Measurements from ENCODE around the gene PIK3C2G.
A peak's percentile ranks its signal among the peaks of the same experiment; 100 is the strongest.

Gene PIK3C2G

DNA sequence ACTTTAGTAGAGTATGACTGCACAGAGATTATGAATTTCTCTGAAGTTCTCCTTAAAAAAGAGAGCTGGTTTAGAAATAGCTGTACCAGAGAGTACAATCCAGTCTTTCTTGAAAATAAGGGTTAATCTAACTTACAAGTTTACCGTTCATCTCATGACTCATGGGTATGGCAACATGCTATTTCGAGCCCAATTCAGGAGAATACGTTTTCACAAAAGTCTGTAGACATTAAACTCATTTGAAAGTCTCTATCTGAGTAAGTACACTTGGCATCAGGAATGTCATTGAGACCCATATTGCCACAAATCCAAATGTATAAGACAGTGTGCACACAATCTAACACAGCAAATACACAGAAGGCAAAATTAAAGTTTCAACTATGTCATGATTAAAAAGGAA, 160.5 kb downstream of the PIK3C2G start:
- no peak for DNase-seq

DNA sequence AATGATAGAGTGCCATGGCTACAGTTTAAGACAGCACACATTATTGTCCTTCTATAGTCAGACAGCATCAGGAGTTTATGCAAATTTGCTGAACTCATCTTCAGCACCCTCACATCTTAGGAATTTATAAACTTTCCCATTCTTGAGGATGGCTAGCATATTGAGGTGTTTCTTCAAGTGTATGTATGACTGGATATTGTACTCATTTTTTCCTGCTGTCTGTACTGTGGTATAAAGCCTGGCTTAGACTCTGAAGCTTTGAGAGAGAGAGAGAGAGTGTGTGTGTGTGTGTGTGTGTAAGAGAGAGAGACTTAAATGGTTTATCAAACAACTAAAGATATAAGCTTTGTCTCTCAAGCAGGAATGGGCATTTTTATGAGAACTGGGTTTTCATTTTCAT, 161.6 kb downstream of the PIK3C2G start:
- no peak for DNase-seq

DNA sequence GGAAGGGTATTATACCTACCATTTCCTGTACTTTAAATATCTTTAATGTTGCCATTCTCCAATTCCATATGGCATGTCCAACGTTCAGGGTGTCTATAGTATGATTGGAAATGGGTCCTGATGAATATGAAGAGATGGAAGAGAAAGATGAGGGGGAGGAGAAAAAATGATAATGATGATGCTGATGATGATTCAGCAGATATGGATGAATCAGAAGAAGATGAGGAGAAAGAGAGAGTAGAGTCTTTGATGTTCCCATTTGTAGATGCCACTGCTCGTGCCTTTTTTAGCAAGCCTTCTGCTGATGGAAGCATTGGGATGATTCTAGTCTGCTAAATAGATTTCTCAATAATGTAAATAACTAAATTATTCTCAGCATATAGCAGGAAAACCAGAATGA, 163.5 kb downstream of the PIK3C2G start:
- no peak for DNase-seq

DNA sequence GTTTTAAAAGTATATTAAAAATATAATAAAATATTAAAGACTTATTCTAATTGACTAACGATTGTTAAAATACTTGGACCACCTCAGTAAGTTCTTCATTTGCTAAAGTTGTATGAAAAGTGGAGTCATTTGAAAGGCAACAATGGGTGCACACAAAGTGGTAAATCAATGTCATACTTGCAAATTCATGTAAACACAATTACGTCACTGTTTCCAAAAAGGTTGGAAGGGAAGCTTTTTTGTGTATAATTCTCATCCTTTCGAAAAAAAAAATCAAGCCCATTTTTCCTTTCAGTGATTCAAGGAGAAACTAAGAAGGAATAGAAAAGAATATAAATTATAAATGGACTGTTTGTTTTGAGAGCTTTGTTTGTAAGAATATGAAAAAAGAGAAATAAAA, 166.2 kb downstream of the PIK3C2G start:
- no peak for DNase-seq

DNA sequence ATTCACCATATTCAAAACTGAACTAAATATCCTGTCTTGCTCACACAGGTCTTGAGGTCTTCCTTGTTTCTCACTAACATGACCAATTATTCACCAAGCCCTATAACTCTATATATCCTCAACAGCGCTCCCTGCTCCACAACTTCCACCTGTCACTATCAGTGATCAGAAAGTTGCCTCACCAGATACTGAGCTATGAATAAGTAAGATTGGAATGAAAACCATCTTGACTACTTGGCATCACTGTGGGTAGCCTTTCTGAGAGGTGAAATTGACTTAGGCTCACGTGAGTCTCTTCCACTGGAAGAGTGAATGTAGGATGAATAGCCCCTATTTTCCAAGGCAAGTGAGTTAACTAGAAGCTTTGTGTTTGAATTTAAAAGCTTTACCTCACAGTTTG, 167.1 kb downstream of the PIK3C2G start:
- no peak for DNase-seq

DNA sequence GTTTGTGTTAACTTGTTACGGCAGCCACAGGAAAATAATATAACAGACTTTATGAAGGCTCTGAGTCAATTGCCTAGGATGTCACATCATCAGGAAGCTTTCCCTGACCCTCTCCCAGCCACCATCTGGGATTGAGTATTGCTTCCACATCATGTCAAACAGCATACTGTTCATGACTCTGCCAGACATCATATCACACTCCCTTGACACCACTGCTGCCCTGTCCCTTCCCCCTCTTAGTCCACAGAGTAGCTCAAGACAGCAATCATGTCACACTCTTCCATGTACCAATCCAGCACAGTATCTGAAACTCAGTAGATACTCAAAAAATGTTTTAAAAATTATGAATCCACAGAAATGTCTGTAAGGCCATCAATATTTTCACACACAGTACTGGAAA, 168.0 kb downstream of the PIK3C2G start:
- DNase-seq, result no peak

DNA sequence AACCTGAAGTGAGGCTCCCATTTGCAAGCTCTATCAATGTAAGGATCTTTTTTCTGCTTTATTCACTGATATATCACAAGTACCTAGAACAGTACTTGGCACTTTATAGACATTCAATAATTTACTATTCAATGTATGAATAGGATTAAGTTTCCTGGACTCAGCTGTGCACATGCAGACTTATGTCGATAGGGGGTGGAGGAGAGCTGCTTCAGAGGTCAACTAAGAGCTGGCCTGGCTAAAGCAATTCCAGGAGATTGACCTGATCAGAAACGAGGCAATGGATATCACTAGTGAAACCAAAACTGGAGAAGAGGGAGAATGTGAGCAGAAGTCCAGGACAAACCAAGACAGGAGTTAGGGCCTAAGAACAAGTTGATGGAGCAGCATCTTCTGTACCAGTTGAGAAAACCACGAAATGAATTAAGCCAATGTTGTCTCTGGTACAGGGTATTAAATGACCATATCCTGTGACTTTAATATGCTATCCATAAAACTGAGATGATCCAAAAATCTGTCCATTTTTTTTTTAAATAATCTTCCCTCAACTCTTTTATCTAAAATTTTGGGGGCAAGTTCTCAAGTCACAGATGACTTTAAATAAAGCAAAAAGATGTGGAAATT, 169.2 kb downstream of the PIK3C2G start:
- DNase-seq, result peak; percentile 13

DNA sequence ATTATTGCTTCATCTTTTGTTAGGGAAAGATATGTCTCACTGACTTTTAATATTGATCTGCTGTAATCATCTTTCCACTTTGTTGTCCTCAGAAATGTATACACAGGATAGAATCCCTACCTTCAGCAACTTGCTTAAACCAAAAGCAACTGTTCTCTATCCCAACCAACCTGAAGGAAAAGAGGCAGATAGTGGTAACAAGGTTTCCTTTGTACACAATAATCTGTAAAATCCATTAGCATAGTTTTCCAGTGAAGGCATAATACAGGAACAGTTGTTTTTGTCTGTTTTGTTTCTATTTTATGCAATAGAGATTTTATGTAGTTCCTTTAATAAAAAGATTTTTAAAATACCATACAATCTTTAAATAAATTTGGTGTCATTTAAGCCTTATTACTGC, 170.5 kb downstream of the PIK3C2G start:
- no peak for DNase-seq

DNA sequence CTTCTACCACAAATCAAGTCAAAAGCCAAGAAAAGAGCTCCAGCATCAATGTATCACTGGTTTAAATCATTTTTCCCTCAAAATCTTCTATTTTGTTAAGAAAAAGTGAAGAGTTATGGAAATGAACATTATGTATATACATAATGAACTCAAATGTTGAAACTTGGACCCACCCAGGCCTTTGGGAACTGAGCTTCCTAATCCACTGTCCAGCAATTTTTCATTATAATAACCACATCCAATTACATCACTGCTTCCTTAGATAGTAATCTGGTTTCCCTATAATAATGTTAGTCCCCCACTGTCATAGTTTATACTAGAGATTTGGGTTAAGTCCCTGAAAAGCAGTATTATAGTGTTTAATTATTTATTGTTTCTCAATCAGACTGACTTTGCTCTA, 170.9 kb downstream of the PIK3C2G start:
- no peak for DNase-seq

DNA sequence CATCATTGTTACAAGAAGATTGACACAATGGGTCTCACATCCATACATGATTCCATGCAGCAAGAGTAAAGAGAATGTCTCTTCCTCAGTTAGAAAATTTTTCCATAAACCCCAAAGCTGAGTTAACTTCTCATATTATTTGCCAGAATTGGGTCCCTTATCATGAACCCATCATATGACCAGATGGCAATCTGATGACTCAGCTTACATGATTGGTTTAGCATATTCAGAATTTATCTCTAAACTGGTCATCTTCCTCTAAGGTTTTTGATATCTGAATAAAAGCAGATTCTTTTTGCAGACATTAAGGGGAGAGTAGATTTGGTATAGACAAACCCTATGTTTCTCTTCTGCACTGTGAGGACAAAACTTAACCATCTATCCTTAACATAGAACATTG, 174.9 kb downstream of the PIK3C2G start:
- no peak for DNase-seq

DNA sequence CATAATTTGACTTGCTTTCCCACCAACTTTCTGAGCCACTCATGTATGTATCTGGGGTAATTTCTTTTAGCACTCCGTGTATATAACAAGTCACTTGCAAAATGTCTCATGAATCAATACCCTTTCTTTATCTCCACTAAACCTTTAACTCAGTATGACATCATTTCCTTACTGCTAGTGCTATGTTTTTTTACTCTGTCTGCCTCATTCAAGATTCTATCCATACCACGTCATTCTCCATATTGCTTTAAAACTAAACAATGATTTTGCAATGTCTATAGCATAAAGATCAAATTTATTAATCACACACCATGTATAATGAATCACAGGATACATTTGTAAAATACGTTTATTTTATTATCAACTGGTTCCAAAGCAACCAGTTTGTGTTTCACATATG, 178.2 kb downstream of the PIK3C2G start:
- DNase-seq, result no peak

DNA sequence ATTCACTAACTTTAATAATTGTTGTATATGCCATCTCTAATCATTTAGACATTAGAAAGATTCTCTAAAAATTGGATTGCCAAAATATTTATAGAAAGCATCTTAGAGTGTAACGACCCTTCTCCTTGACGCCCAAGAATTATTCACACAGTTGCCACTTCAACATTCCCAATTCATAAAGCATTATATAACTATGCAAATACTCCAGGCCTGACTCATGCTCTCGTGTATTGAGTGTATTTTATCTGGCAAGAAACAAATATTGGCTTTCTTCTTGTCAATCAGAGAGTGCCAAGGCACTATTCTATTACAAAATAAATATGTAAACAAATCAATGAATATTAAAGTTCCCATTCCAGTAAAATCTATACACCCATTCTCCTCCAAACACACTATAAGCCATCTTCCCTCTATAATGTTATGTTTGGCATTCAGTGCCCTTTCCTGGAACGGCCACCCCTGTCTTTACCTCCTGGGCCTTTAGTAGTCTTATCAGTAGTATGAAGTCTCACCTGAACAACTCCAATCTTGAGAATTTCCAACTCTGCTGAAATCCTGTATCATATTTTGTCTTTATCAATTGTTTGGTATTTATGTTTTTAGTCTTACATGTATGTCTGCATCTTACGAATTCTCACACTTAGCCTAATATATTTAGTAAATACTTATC, 182.6 kb downstream of the PIK3C2G start:
- peak; percentile 44 for DNase-seq

DNA sequence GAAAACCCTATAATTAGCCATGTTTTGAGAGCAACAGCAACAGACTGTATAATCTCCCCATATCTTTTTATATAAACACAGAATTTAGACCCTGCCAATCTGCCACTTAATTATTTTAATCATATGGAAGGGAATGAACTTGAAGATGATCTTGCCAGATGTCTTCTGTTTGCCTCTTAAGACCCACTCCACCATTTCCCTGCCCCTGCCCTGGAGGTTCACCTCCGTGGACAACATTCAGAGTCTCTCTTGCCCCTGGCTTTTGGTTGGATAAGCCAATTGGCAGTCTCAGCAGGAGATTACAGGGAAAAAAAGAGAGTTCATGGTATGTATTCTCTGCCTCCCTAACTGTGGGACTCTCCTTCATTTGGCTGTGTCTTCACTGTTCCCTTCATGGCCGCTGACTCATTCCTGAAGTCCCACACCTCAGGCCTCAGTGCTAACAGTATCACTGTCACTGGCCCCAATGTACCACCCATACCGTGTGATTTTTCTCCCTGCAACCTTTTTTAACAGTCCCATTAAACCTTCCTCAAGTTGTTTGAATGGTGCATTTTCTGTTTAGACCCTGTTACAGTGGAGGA, 184.8 kb downstream of the PIK3C2G start:
- no peak for DNase-seq

DNA sequence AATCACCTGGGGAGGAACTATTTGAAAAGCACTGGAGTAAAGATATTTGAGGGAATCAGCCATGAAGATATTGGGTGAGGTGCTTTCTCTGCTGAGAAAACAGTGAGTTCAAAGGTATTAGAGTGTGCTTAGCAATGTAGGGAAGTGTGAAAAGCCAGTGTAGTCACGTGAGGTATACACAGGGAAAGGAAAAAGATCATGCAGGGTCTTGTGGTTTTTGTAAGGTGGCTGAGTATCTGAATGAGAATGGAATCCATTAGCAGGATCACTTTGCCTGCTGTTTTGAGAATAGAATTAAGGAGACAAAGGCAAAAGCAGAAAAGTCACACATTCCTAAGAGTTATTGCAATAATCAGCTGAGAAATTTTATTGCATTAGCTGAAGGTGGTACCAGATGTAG, 193.0 kb downstream of the PIK3C2G start:
- no peak for DNase-seq

DNA sequence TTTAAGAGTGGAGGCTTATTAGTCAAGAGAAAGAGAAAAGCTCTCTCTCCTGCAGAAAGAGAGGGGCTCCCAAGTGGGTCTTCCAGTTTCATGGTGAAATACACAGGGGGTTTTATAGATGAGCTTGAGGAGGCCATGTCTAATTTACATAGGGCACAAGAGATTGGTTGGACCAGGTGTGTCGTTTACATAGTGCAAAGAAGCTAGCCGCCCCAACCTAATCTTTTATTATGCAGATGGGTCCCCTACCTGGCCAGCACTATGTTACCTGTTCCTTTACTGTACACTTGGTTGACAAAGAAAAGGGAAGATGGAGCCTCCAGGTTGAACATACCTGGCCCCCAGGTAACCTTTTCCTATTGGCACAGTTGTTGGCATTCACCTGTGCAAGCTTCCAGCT, 195.0 kb downstream of the PIK3C2G start:
- DNase-seq, result no peak

DNA sequence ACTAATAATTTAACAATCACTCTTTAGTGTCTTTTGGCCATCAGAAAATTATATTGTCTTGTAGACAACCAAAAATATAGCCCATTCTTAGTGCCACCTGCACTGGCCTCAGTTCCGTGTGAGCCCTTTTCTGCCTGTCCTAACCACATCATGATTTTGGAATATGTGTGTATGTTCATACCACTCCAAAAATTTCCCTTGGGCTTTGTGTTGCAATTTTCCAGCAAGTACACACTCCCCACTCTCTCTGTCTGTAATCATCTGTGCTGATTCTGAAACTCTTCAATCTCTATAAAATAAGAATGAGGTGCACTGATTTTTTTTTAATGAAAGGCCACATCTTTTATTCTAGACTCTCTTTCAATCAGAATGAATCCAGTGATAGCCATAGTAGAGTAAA, 196.0 kb downstream of the PIK3C2G start:
- DNase-seq, result no peak

DNA sequence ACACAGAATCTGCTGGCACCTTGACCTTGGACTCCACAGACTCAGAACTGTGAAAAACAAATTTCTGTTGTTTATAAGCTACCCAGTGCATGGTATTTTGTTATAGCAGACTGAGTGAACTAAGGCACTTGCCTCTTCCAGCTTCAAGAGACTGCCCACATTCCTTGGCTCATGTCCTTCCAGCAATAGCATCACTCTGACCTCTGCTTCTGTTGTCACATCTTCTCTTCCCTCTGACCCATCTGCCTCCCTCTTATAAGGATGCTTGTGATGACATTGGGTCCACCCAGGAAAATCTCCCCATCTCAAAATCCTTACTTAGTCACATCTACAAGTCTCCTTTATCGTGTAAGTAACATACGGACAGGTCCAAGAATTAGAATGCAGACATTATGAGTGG, 200.4 kb downstream of the PIK3C2G start:
- DNase-seq, result no peak

DNA sequence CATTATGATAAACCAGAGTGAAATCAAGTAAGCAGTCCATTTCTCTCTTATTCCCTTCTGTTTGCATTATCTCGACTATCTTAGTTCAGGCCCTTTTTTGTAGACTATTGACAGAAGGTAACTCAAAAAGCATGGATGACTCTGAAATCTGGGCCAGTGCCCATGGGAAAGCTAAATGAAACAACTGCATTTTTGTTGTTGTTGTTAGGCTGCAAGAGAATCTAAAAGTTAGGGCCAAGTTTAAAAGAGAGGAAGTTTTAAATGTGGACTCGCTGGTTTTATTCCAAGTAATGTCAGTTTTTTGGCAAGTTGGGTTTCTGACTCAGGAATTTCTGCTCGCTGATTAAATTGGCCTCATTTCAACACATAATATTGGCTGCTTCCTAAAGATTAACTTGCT, 201.1 kb downstream of the PIK3C2G start:
- DNase-seq, result no peak

DNA sequence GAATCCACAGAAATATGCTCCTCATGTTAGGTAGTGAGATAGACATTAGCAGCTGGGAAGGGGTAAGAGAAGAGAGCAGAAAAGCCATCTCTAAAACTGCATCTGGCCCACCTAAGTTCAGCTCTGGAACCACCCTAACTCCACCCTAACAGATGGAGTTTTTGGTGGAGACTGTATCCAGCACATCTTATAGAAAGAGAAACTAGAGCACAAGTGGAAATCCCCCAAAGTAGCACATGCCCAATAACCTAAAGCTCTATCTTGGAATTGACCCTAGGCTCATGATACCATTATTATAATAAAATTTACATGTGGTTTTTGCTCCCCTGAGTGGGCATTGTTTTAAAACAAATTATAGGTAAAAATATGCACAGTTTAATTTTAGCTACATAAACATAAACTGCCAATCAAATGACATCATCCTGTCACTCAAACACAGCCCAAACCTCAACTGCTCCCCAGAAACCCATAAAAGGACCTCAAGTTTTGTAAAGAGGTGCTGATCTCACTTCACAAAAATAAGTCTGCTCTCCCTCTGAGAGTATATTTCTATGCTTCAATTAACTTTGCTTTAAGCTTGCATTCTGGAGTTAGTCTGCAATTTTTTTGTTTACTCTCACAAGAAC, 206.4 kb downstream of the PIK3C2G start:
- DNase-seq, result no peak

DNA sequence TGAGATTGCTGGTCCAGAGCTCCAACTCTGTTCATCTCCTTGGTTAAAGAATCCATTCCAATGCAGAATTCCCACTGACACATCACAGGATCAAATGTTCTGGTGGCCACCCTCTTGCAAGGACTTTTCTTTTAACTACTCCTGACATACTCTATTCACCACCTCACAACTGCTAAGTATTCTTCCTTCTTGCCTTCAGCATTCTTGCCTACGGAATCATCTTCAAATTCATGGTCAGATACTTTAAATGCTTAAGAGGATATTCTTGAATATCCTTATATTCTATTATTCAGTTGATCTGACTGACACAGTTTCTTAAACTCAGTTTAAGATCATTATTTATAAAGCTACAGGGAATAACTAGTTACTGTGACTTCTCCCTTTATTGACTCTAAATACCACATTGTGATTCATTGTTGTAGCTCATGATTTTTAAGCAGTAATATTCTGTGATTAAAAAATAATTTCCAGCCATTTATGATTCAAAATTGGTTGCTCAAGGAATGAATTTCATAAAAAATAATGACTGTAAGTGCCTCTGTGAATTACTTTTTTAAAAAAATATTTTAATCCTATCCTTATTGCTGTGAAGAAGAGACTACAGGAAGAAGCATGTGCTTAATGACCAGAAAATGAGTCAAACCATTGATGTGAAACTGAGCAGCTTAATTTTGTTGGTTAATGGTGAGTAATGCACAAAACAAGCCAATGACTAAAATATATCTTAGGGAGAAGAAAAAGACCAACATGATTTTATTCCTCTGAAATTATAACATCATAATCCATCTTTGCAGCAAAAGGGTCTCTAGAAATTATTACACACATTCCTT, 207.1 kb downstream of the PIK3C2G start:
- no peak for DNase-seq

DNA sequence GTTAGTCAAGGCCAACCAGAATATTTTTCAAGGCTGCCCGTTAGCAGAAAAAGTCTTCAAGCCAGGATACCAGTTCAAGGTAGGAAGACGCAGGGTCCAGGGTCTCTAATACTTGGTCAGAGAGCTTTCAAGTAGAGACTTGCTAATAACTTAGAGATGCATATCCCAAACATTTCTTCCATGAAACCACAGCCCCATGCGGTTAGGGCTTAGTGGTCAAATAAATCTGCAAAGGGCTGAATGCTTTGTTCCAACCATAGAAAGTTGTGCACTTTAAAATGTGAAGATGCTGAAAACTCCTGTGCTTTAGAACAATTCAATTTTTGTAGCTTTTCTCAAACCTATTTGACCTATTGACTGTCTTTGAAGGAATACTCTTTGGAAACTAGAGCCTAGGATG, 208.9 kb downstream of the PIK3C2G start:
- no peak for DNase-seq

DNA sequence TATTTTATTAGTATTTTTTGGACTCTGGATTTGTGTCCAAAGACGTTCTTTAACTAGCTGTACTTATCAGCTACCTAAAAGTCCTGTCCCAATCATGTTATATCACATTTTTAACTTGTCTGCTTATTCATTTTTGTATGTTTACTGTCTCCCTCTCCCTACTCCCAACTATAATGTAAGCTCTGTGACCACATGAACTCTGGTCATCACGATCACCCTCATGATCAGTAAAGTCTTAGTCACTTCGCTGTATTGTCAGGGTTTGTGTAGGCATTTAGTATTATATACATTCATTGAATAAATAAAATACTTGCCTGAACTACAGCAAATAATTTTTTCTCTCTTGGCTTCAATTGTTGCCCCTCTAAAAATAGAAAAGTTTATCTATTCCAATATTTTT, 211.0 kb downstream of the PIK3C2G start:
- no peak for DNase-seq

DNA sequence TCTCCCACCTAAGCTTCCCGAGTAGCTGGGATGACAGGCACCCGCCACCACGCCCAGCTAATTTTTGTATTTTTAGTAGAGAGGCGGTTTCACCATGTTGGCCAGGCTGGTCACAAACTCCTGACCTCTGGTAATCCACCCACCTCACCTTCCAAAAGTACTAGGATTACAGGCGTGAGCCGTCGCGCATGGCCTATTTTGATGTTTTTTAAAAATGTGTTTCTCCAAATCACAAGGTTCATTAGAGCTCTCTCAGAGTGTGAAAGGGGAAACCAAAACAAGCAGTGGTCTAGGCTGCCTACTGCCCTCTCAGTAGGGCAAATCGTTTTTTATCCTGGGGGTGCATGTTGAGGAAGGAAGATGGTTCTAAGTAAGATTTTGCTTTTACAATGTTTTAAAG, 211.5 kb downstream of the PIK3C2G start:
- DNase-seq, result no peak
